GM21447 (cell line): ENCODE results near the gene RABAC1.
"Not testable (repeated sequence)": the region's sequence is repeated elsewhere in the genome, so short reads cannot be mapped to it uniquely, and the experiment has no call there.

Source experiments
- ATAC-seq: cut with Tn5 transposase; IDR thresholded peaks from one replicate; pipeline ENCODE4 v1.9.1; 2021; ENCODE audit not compliant: unreplicated experiment

The RABAC1 gene, protein sequence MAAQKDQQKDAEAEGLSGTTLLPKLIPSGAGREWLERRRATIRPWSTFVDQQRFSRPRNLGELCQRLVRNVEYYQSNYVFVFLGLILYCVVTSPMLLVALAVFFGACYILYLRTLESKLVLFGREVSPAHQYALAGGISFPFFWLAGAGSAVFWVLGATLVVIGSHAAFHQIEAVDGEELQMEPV

DNA sequence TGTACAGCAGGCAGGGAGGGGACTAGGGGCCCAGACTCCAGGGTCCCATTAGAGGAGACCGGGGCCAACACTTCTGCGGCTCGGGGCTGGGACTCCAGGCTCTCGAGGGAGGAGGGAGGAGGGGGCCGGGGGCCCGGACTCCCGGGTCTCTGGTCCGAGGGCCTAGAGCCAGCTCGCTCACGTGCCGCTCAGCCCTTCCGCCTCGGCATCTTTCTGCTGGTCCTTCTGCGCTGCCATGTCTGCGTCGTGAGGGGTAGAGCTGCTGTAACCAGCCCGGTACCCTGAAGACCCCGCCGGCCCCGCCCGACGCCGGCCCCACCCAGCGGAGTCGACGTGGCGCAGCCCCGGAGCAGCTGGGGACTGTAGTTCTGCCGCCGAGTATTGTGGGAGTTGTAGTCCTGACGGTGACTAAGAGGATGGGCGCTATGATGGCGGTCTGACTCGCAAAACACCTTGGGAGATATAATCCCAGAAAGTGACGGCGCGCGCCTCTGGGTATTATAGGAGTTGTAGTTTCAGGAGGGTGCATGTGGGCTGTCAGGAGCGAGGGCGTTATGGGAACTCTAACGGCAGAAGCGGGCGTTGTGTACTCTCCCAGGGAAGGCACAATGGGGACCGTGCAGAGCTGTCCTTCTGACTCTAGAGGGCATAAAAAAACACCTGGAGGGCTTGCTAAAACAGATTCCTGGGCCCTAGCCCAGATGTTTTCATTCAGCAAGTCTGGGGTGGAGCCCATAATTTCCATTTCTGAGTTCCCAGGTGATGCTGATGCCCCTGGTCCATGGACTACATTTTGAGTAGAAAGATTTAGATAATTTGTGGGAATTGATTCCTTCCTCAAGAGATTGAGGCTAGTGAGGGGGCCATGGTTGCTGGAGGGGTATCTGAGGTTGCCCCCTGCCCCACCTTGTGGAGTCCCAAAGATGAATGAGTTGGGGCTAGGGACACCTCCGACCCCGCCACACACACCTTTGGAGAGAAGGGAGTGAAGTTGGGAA is at the start of gene RABAC1:
Gene RABAC1, minus strand, starts transcription at position 266 of the 998 bp plus-strand sequence. Its CDS starts 29 bp downstream, at position 237.
- peak; percentile 78 for ATAC-seq

DNA sequence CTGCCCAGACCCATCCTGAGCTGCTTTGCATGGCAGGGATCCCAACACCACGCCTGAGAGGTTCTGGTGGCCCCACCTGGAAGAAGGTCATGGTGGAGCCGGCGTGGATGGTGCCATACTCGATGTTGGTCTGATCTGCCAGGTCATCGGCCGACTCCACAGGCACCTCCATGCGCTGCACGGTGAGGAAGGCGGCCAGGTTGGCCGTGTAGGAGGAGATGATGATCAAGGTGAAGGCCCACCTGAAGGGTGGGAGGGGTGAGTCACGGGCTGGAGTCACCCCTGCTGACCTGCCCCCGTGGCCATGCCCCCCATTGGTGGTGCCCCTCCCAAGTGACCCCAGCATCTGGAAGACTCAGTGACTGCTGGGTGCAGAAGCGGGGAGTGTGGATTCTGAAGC is 47.4 kb upstream of the RABAC1 start:
- ATAC-seq = no peak

DNA sequence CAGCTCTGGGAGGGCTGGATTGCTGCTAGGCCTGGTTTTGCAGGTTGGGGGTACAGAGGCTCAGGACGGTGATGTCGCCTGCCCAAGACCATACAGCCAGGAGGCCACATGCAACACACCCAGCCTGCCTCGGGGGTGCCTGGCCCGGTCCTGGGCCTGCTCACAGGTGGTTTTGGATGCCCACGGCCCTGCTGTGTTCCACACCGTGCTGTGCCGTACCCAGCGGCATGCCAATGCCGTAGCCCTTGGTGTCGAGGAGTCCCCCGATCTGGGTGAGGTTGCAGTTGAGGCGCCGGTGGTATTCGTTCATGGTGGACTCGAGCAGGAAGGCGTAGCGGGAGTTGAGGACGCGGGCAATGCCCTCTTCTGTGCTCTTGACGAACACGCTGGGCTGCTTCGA is 46.4 kb upstream of the RABAC1 start:
- no peak for ATAC-seq

DNA sequence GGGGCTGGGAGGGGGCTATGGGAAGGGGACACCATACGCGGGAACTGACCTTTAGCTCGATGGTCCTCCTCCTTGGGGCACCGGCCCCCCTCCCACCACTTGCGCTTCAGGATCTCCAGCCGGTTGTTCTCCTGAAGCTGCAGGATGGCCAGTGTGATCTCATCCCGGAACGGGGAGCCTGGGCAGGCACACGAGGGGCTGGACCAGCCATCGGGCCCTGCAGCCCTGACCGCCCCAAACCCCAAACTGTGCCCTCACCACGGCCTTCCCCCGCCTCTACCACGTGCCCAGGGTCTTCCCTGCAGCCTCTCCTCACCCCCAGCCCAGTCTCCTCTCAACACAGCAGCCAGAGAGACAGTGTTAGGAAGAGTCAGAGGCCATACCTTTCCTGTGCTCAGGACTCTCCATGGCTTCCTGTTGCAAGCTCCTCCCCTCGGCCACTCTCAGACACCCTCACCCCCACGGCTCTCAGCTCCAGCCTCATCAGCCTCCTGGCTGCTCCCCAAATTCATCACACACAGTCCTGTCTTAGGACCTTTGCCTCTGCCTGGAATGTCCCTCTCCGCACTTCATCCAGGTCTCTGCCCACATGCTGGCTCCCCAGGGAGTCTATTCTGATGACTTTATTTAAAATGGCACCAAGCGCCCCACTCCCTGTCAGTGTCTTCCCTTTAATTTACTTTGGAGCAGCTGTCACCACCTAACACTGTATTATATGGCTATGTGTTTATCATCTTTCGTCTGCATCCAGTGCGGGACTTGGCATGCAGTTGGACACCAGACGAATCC is 44.6 kb upstream of the RABAC1 start:
- ATAC-seq = no peak

DNA sequence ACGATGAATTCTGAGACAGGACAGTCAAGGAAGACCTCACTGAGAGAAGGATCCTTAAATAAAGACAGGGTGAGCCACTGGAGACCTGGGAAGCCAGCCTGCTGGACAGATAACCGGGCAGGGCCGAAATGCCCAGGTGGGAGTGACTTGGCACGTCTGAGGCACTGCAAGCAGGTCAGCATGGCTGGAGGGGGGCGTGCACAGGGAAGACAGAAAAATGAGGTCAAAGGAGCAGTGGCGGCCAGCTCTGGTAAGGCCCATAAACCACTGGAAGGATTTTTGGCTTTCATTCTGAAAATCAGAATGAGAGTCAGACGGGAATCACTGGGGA is 40.7 kb upstream of the RABAC1 start:
- no peak for ATAC-seq

DNA sequence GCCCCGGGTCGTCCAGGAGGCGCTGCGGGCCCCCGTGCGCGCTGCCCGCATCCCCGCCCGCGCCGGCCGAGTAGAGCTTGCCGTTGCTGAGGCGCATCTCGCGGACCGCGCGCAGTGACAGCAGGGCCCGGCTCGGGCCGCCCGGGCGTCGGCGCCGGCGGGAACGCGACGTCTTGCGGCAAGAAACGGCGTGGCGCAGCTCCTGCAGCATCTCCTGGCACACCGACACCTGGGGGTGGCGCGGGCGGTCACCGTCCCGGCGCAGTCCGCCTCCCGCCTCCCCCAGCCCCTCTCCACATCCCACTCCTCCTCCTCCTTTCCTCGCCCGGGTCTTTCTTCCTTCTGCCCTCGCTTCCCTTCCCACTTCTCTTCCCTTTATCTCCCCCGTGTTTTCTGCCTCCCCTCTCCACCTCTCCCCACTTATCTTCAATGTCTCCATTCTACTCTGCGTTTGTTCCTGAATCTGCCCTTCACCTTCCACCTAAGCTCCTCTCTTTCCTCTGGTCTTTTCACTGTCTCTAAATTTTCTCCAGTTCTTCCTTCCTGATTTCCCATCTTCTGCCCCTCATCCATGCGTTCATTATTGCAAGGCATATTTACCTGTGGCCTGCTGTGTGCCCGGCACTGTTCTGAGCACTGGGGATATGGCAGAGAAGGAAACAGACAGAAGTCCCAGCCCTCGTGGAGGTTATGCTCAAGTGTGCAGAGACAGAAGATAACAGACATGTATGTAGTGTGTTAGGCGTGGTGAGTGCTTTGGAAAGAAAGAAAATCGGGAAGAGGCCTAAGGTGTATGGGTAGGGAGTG is 40.2 kb upstream of the RABAC1 start:
- ATAC-seq = no peak

DNA sequence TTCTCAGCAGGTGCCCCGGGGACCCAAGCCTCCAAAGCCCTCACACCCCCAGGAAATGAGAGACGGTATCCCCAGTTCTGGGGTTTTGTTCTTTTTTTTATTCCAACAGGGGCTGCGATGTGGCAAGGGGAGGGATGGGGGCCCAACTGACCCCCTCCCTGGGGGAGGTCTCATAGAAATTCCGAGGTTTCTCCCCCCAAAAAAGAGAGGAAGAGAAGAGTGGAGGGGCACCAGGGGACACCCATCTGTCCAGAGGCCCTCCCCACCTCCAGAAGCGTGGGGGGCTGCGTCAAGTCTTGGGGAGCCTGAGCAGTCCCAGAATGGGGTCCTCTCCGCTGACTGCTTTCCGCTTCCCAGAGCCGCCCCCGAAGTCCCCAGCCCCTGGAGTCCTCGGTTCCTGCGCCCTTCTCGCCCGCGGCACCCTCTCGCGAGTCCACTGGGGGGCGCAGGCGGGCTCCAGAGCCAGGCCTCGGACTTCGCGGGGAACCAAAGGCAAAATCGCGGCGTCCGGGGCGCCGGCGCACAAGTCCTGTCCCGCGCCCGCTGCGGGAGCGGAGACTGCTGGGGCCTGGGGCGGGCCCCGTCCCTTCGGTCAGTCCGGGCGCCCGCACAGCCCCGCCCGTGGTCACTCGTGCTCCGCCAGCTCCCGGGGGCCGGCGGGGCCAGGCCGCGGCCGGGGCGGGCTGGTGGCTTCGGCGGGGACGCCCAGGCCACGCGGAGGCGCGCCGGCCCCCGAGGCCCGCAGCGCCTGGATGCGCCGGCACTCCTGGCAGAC is 39.3 kb upstream of the RABAC1 start:
- no peak for ATAC-seq

DNA sequence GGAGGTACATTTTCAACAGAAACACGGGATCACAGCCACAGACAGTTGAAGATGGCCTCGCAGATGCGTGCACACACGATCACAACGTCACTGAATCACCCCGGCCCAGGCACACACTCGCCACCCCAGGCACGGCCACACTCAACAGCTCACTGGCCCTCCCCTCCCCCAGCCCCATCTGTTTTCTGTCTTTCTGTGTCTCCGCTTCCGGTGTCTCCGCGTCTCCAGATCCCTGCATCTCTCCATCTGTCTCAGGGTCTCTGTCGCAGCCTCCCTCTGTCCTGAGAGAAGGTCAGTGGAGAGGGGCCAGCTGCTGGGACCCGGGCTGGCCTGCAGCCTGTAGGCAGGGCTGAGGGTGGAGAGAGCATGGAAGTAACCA is 38.7 kb upstream of the RABAC1 start:
- no peak for ATAC-seq

DNA sequence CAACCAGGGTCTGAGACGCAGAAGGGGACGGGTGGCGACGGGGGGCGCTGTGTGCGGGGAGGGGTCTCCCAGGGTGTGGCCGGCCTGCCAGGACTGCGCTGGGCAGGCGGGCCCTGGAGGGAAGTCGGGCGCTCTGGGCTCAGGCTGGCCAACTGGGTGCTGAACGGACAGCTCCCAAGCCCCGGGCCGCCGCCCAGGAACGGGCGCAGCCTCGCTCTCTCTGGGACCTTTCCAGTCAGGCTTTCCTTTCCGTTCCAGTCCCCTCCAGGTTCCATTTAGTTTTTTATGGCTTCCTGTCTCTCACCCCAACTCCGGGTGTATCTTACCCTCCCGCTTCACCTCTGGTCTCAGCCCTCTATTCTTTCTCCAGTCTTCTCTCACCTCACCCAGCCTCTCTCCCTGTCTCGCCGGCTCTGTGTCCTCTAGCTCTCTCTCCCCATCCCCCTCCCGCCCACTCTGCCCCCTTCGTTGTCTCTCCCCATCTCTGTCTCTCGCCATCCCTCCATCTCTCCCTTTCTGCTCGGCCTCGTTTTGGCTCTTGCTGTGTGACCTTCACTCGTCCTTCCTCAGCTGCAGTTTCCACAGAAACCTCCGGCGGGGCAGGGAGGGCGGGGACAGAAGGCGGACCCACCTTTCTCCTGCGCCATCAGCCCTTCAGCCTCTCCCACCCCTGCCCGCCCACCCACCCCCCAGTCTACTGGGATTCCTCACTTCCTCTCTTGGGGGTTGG is 38.2 kb upstream of the RABAC1 start:
- ATAC-seq = no peak

DNA sequence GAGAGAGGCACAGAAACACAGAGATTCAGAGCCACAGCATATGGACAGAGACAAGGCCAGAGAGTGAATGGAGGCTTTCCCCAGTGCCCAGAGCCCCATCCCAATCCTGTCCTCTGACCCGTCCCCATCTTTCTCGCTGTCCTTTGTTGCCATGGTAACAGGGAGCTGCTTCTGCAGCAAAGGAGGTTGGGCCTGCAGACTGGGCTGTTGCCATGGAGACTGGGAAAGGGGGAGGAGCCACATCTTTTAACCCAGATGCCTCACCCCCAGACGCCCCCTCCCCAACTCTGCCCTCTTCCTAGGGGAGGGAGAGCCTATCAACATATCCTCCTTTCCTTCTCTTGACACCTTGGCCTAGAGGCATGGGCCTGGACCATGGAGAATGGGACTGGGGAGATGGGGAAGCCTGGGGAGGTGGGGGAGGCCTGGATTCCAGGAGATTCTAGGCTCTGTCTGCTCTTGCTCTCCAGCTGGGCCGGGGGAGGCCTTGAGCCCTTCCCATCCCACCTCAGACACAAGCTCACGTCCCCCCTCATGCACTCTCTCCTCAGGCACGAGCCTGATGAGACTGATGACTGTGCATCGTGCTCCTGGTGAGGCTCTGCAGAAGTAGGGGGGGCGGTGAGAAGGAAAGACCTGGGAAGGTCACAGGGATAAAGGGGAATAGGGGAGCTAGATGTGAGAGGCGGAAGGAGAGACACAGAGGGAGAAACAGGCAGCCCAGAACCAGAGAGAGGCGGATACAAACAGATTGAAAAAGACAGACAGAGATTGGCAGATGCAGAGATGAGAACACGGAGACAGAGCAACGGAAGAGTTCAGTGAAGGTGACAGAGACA is 37.1 kb upstream of the RABAC1 start:
- ATAC-seq = no peak

DNA sequence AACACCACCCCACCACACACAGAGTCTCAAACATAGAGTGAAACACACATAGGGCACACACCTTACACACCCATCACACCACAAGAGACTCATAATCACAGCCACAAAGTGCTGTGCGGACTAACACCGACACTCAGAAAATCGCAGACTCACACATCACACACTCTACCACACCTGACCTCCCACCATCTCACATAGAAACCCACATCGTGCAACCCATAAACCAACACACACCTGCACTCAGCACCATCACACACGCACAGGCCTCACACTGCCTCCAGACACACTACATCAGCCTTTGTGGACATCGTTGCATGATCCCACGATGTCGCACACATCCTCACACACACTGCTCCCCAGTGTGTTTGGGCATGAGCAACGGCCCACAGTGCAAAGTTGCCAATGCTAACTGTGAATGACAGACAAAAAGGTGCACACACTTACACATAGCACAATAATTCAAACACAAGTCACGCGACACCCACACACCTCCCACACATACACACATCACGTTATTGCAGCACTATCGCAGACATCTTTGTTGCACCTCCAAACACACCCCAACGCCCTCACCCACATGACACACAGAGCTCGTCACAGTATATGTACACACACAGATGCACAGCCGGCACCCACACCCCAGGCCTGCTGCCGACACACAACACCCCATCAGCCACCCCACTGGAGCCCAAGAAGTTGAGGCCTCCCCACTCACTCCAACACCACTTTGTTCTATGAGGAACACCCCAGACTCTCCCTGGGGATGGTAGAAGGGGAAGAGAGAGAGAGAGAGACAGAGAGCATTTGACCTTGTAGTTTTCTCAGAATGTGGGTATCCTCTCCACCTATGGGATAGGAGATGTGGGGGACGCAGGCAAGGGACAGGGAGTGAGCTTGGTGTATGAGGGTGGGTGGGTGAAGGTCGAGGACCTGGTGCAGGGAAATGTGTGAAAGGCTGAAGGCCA is 36.2 kb upstream of the RABAC1 start:
- ATAC-seq = no peak

DNA sequence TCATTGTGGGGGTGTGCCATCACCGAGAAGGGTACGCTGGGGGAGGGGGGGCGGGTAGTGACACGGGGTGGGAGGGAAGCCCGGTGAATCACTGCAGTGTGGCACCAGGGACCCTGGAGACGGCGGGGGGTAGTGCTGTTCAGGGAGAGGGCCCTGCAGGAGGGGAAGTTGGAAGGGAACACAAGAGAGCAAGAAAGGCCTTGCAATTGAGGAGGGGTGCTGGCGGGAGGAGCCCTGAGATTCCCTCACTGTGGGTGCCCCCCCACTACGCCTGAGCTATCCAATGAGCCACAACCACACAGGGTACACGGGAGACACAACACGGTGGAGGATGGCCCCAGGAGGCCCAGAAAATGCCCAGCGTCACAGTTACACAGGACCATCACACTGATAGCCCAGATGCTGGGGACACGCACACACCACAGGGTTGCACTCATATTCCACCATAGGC is 35.4 kb upstream of the RABAC1 start:
- ATAC-seq = no peak

DNA sequence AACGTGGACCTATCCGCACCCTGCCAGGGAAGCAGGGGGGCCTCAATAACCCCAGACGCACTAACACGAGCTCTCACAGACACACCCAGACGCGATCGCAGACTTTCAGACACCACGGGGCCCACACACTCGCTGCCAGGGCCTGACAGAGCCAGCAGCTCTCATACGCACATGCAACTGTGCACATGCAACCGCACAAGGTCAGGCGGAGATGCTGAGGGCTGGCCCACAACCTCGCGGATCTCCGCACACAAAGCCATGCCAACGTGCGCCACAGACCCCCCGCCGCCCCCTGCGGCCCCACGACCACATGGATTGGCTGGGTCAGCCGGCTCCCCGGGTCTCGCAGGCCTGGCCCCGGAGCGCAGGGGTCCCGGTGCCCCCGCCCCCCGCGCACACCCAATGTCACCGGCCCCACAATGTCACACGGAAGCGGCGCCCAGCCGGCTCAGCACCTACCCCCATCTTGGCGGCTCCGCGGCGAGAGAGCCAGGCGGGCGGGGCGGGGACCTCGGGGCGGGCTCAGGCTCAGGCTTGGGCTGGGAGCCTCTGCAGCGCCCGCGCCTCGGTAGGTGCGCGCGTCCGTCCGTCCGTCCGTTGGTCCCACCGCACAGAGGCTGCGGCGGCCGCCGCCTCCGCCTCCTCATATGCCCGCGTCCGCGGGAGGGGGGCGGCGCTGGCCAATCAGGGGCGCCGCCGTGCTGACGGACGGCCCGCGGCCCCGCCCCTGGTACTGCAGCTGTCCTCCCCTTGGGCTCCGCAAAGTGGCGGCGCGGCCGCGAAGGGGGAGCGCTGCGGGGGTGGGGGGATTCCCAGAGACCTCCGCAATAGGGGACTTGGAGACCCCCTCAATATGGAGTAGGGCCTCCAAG is 34.7 kb upstream of the RABAC1 start, which contains the start of gene ATP1A3:
Gene ATP1A3, minus strand, starts transcription at position 619 of the 872 bp plus-strand sequence. Its CDS starts 154 bp downstream, at position 465.
- no peak for ATAC-seq

DNA sequence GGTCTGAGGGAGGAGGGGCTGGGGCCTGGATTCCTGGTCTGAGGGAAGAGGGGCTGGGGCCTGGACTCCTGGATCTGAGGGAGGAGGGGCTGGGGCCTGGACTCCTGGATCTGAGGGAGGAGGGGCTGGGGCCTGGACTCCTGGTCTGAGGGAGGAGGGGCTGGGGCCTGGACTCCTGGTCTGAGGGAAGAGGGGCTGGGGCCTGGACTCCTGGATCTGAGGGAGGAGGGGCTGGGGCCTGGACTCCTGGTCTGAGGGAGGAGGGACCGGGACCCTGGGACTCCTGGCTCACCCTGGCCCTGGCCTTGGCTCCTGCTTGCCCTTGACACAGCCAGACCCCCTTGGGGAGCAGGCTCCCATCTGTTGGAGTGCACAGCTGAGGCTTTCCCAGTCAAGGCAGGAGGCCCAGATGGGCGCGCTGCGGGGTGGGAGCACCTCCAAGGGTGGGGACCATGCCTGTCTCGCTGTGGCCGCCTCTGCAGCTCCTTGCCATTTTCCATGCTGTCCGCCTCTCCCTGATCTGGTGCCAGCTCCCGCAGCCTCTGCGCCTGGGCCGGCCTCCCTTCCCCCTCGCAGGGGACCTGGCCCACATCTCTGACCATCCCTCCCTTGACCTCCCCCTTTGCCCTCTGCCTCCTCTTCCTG is 32.9 kb upstream of the RABAC1 start:
- ATAC-seq = not testable (repeated sequence)

DNA sequence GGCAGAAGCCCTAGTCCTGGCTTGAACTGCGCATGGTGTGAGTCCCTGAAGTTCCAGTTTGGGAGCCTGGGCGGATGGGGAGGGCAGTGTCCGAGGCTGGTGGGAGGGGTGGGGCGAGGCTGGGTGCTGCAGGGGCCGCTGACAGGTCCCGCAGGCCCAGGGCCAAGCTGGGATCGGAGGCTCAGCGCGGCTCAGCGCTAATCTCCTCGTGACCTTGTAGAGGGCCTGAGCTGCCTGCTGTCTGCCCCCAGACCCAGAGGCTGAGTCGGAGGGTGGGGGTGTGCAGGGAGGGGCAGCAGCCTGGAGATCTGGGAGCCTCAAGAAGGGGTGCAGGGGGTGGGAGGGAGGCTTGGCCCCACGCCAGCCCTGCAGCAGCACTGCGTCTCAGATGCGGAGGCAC is 31.9 kb upstream of the RABAC1 start:
- ATAC-seq = no peak

DNA sequence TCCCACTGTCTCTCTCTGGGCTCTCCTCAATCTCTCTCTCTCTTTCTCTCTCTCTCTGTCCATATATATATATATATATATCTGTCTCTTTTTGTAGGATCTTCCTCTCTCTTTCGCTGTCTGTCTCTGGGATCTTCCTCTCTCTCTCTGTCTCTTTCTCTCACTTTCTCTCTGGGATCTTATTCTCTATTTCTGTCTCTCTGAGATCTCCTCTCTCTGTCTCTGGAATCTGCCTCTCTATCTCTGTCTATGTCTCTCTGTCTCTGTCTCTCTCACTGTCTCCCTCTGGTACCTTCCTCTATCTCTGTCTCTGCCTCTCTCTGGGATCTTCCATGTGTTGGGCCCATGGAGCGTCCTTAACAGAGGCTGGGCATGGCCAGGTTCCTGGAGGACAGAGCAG is 31.5 kb upstream of the RABAC1 start:
- ATAC-seq = no peak
